ENCODE measurements around the gene IFIT5. TPM values are rescaled to one million over a fixed set of nuclear protein-coding genes. Genes with fewer than 3 reads are reported as not detected.

Gene IFIT5
- total RNA-seq, 2 donors from 2014 or later: 10.1 to 14.5 TPM

- intact Hi-C loops (cut with DNase I): loop anchor here in 1 of 2 donors (5.0 kb wide), 1 partner anchor 38 kb away; no protein-coding TSS in a partner anchor
- DNase-seq (no peak), ATAC-seq (no peak)
Measured at GRCh38 chr10:89465196-89465595, 50.8 kb downstream of the IFIT5 start.

- DNase-seq (no peak), ATAC-seq (peak in 1 of 2 donors; percentile 65)
- intact Hi-C loops (cut with DNase I): loop anchor here in 1 of 2 donors (5.0 kb wide), 1 partner anchor 39 kb away; no protein-coding TSS in a partner anchor
Measured at GRCh38 chr10:89466599-89467035, 52.2 kb downstream of the IFIT5 start.

GRCh38 chr10:89468191-89468965 lies 54.0 kb downstream of the IFIT5 start:
- ATAC-seq (no peak), DNase-seq (no peak)
- intact Hi-C loops (cut with DNase I): loop anchor here in 1 of 2 donors (5.0 kb wide), 1 partner anchor 41 kb away; no protein-coding TSS in a partner anchor

- ATAC-seq (no peak), DNase-seq (no peak)
- intact Hi-C loops (cut with DNase I): loop anchor here in 1 of 2 donors (5.0 kb wide), 1 partner anchor 42 kb away; no protein-coding TSS in a partner anchor
Measured at GRCh38 chr10:89469517-89469916, 55.1 kb downstream of the IFIT5 start.

Other genes with a start within 250 kb of the IFIT5 start
- gene CH25H, start 207.3 kb upstream of the IFIT5 start, total RNA-seq: 1 to 10 TPM in 1 of 2 donors, under 1 TPM in 1; 0.44 to 1.2 TPM
- gene LIPA, start 162.8 kb upstream of the IFIT5 start, total RNA-seq: 10 to 100 TPM; 35.8 to 45.7 TPM
- 1 to 10 TPM; 3.5 to 4.6 TPM for gene IFIT2, start 112.5 kb upstream of the IFIT5 start, total RNA-seq
- gene IFIT3, start 86.6 kb upstream of the IFIT5 start, total RNA-seq: 10 to 100 TPM in 1 of 2 donors, 1 to 10 TPM in 1; 8.6 to 19.9 TPM
- gene IFIT1B, start 36.5 kb upstream of the IFIT5 start, total RNA-seq: not detected
- 10 to 100 TPM; 15.3 to 20.6 TPM for gene IFIT1, start 21.9 kb upstream of the IFIT5 start, total RNA-seq
- gene SLC16A12, start 121.0 kb downstream of the IFIT5 start, total RNA-seq: 1 to 10 TPM; 2.3 to 6.2 TPM
- 10 to 100 TPM in 1 of 2 donors, 1 to 10 TPM in 1; 7.6 to 11.1 TPM for gene PANK1, start 230.7 kb downstream of the IFIT5 start, total RNA-seq